ENCODE measurements around the gene ZNF333. TPM values are rescaled to one million over a fixed set of nuclear protein-coding genes. Genes with fewer than 3 reads are reported as not detected.

Gene ZNF333
- total RNA-seq, 1 experiment from 2014 or later, result 6.0 TPM

GRCh38 chr19:14677464-14677863 is 12.4 kb upstream of the ZNF333 start:
- H3K27me3 ChIP-seq (ENCODE audit: insufficient read depth, low read length), result no peaks in the 10 kb centered on the region
- Mint-ChIP-seq H3K36me3 (ENCODE audit: insufficient read depth in 1 of 3, low read depth in 3 of 3) (peaks cover 0 to 5% (median 0%) of the 10 kb centered on the region in 3 experiments; a peak in 1 of 7 replicates), H3K9me3 (peaks cover 7 to 47% of the 10 kb centered on the region in 2 experiments; a peak in 4 of 5 replicates), H3K4me1 (no peaks in the 10 kb centered on the region), H3K27me3 (ENCODE audit: low read depth) (peaks cover 6% of the 10 kb centered on the region), H3K4me3 (no peak overlapping the region), H3K27ac (no peak overlapping the region)
- TF ChIP-seq, protein P1, sequence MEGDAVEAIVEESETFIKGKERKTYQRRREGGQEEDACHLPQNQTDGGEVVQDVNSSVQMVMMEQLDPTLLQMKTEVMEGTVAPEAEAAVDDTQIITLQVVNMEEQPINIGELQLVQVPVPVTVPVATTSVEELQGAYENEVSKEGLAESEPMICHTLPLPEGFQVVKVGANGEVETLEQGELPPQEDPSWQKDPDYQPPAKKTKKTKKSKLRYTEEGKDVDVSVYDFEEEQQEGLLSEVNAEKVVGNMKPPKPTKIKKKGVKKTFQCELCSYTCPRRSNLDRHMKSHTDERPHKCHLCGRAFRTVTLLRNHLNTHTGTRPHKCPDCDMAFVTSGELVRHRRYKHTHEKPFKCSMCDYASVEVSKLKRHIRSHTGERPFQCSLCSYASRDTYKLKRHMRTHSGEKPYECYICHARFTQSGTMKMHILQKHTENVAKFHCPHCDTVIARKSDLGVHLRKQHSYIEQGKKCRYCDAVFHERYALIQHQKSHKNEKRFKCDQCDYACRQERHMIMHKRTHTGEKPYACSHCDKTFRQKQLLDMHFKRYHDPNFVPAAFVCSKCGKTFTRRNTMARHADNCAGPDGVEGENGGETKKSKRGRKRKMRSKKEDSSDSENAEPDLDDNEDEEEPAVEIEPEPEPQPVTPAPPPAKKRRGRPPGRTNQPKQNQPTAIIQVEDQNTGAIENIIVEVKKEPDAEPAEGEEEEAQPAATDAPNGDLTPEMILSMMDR (conservative IDR thresholded peaks at IDR 0.05), result no peak
- no peak overlapping the region for H2BK15ac ChIP-seq (ENCODE audit: low read depth, low read length)
- H3K23ac ChIP-seq (ENCODE audit: insufficient read length, low read depth, low read length), result no peak overlapping the region
- no peak overlapping the region for H3K9ac ChIP-seq (ENCODE audit: extremely low read depth, insufficient read length, low read length)
- 100% methylated on average over 1 of the region's 6 CpGs for WGBS (ENCODE audit: extremely low coverage, insufficient read length, low lambda C conversion rate)
- no peaks in the 10 kb centered on the region for H3K4me1 ChIP-seq (ENCODE audit: insufficient read depth, low read length)
- H2AFZ ChIP-seq (ENCODE audit: low read length), result no peak overlapping the region
- H4K20me1 ChIP-seq (ENCODE audit: control insufficient read depth, insufficient read depth, insufficient read length), result no peaks in the 10 kb centered on the region
- H3T11ph ChIP-seq (ENCODE audit: low read length), result no peak overlapping the region
- no peaks in the 10 kb centered on the region for H3K23me2 ChIP-seq (ENCODE audit: insufficient read length, low read depth, low read length, poor library complexity, severe bottlenecking)
- H3K79me1 ChIP-seq (ENCODE audit: insufficient read depth, low read depth, low read length, poor library complexity, severe bottlenecking), result no peaks in the 10 kb centered on the region
- H2BK120ac ChIP-seq (ENCODE audit: low read depth, low read length, poor library complexity, severe bottlenecking), result no peak overlapping the region
- H3K27ac ChIP-seq (ENCODE audit: insufficient read length, low read depth, low read length), result no peak overlapping the region
- no peak overlapping the region for H4K8ac ChIP-seq (replicated peaks; ENCODE audit: insufficient read length, low read depth, low read length)
- H3K18ac ChIP-seq (ENCODE audit: insufficient read length, low read depth, low read length), result no peak overlapping the region
- no peak overlapping the region for H3K14ac ChIP-seq (ENCODE audit: insufficient read depth, low read length)
- H2BK5ac ChIP-seq (ENCODE audit: insufficient read length, low read length), result no peak overlapping the region
- DNase-seq, result no peak
- no peak overlapping the region for H3K4me2 ChIP-seq (ENCODE audit: insufficient read depth, insufficient read length, low read length)
- no peak overlapping the region for H3K4ac ChIP-seq (ENCODE audit: low read depth, low read length)
- H3K56ac ChIP-seq (ENCODE audit: insufficient read length, low read depth, low read length), result no peak overlapping the region
- H2BK12ac ChIP-seq (ENCODE audit: insufficient read length, low read depth, low read length), result no peak overlapping the region
- H4K5ac ChIP-seq (ENCODE audit: insufficient read length, low read depth, low read length), result no peak overlapping the region
- no peak overlapping the region for H4K91ac ChIP-seq (ENCODE audit: insufficient read length, low read depth, low read length)
- no peak overlapping the region for H2AK5ac ChIP-seq (ENCODE audit: insufficient read length, low read length)
- H3K9me3 ChIP-seq (ENCODE audit: control insufficient read depth, low read depth, low read length), result no peaks in the 10 kb centered on the region
- H3K79me2 ChIP-seq (ENCODE audit: insufficient read depth, low read length), result no peaks in the 10 kb centered on the region
- H2BK20ac ChIP-seq (ENCODE audit: low read depth, low read length, poor library complexity, severe bottlenecking), result no peak overlapping the region
